GM12875 (cell line): Measurements from ENCODE around the gene CD38.

ENCODE experiments used
- H3K4me3 ChIP-seq: one replicate; pipeline ENCODE4 v1.5.1; 2011; ENCODE audit warnings: low read depth, low read length, control low read depth
- TF ChIP-seq, protein P1 (sequence below): IDR thresholded peaks from 2 replicates; pipeline ENCODE4 v1.5.1; 2011; ENCODE audit warnings: low read depth, mild to moderate bottlenecking, control low read depth, inconsistent platforms, low read length, moderate library complexity, borderline replicate concordance; ENCODE audit not compliant: insufficient read depth

CD38 gene

GRCh38 chr4:15765391-15765790 is 12.7 kb upstream of the CD38 start:
- TF ChIP-seq, protein P1, sequence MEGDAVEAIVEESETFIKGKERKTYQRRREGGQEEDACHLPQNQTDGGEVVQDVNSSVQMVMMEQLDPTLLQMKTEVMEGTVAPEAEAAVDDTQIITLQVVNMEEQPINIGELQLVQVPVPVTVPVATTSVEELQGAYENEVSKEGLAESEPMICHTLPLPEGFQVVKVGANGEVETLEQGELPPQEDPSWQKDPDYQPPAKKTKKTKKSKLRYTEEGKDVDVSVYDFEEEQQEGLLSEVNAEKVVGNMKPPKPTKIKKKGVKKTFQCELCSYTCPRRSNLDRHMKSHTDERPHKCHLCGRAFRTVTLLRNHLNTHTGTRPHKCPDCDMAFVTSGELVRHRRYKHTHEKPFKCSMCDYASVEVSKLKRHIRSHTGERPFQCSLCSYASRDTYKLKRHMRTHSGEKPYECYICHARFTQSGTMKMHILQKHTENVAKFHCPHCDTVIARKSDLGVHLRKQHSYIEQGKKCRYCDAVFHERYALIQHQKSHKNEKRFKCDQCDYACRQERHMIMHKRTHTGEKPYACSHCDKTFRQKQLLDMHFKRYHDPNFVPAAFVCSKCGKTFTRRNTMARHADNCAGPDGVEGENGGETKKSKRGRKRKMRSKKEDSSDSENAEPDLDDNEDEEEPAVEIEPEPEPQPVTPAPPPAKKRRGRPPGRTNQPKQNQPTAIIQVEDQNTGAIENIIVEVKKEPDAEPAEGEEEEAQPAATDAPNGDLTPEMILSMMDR = no peak
- no peak overlapping the region for H3K4me3 ChIP-seq

GRCh38 chr4:15765910-15766697 is 12.0 kb upstream of the CD38 start:
- H3K4me3 ChIP-seq = no peak overlapping the region
- TF ChIP-seq, protein P1 = no peak

DNA sequence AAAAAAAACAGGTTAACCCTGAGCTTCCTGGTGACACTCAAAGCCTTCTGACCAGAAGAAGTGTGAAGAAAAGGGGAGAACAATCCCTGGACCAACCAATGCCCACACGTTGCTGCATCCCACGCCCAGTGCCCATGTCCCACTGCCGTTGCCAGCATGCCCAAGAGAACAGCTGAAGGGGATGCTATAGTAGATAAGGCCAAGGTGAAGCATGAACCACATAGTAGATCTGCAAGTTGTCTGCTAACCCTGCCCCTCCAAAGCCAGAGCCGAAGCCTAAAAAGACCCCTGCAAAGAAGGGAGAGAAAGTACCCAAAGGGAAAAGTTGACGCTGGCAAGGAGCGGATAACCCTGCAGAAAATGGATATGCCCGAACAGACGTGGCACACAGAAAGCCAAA is 11.3 kb upstream of the CD38 start:
- TF ChIP-seq, protein P1 = no peak
- no peak overlapping the region for H3K4me3 ChIP-seq

- TF ChIP-seq, protein P1 = no peak
- no peak overlapping the region for H3K4me3 ChIP-seq
These were observed 8.9 kb upstream of the CD38 start for GRCh38 chr4:15769202-15769601.

DNA sequence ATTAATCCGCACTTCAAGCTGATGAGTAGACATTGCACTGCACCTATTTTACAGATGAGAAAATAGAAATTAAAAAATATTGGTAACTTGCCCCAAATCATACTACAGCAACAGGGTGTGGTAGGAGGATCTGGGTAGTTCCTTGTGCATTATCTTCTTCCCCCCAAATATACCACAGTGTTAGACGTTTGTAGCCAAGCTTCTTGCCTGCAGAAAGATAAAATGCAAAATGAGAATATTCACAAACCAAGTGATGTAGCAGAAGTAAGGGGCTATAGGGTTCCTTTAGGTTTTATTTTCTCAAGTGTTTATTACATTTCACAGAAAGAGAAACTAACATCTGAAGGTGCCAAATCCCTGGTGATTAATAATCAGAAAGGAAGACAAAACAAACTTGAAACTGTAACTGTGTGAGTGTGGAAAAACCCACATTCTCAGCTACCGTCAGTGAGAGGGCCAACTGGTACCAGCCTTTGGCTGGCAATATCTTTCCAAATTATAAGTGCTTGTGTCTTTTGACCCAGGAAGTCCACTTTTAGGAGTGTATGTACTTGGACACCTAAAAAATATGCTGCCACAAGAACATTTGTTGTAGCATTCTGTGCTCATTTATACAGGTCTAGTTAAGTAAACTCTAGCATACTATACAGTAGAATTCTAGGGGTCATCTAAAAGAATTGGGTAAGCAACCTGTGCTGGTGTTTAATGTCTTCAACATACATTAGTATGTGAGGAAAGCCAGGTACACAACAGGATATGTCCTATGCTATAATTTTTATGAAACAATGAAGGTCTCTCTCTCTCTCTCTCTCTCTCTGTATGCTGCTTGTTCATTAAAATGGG is 6.7 kb upstream of the CD38 start:
- TF ChIP-seq, protein P1 = no peak
- no peak overlapping the region for H3K4me3 ChIP-seq

- H3K4me3 ChIP-seq = no peak overlapping the region
- TF ChIP-seq, protein P1 = no peak
These were observed 4.1 kb upstream of the CD38 start for GRCh38 chr4:15774020-15774420.
